Right ventricle myocardium inferior (tissue), 1 donor: ENCODE results near the gene AP5B1. TPM values are rescaled to one million over a fixed set of nuclear protein-coding genes. Genes with fewer than 3 reads are reported as not detected.
"Not testable (repeated sequence)": the region's sequence is repeated elsewhere in the genome, so short reads cannot be mapped to it uniquely, and the experiment has no call there.

Experiments
- ATAC-seq: fragments of 200-7000 bp; cut with Tn5 transposase; one replicate; pipeline ENCODE4 v1.9.1; 2020; ENCODE audit warnings: mild to moderate bottlenecking, moderate library complexity
- DNase-seq: peaks from one replicate; pipeline ENCODE4 v3.0.0; 2021; ENCODE audit errors: missing footprints
- intact Hi-C: fragments of 100-400 bp; cut with DNase I; formaldehyde crosslinking; loops from one replicate; pipeline ENCODE4 v1.11.0; 2022
- total RNA-seq: library from RNA; stranded (reverse); fragmentation: NEBNext Ultra II Directional; extraction: Animal tissue kit (Norgen Biotek cat#: 25700); gene quantifications from one replicate; pipeline ENCODE4 v1.2.1, GENCODE V29; 2021
- donor health status: DM: no; HTN: yes; CAD: no; lungs with severe emphysema.

Gene AP5B1
- total RNA-seq, 1 donor from 2014 or later: 6.1 TPM

- intact Hi-C loops: no loop called here
- no peak for ATAC-seq
- no peak for DNase-seq
Observed at GRCh38 chr11:65774525-65775306, 6.1 kb downstream of the AP5B1 start.

DNA sequence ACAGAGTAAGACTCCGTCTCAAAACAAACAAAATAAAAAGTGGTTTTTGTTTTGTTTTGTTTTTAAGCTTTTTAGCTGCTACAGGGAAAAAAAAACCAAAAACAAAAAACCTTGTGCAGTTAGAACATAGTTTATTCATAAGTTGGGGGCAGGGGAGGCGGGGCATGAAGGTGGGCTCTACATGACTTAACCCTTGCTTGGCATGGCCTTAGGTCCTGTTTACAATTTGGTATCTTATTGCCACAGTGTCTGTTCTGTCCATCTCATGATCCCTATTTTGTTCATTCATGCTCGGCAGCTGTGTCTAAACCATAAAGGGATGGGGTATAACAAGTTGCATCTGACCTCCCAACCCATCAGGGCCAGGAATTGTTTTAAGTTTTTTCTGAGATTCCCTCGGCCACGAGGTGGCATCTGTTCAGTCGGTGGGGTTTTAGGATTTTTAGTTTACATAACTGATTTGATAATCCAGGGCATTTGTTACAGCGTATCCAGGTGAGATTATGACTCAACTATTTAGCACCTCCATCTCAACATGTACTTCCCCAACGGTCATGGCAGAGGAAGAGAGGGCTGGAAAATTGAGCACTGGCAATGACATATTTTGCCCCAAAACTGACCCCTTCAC, 6.9 kb downstream of the AP5B1 start:
- intact Hi-C loops: no loop called here
- DNase-seq (no peak), ATAC-seq (no peak)

DNA sequence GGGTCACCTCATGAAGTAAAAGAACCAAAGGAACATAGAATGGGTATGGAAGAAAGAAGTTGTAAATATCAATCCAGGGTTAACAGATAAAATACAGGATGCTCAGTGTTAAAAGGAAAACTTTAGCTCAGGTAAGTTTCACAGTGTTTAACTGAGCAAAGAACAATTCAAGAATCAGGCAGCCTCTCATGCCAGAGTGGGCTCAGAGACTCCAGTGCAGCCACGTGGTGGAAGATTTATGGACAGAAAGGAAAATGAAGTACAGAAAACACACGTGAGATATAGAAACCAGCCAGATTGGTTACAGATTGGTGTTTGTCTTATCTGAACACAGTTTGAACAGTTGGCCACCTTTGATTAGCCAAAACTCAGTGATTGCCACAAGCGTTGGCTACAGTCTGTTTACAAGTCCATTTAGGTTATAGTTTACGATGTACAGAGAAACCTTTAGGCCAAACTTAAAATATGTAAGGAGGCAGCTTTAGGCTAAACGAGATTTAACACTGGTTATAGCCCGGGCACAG, 9.1 kb downstream of the AP5B1 start:
- intact Hi-C loops: no loop called here
- DNase-seq (no peak), ATAC-seq (no peak)

- intact Hi-C loops: no loop called here
- ATAC-seq: no peak
- DNase-seq: no peak
Observed at GRCh38 chr11:65770951-65771567, 9.7 kb downstream of the AP5B1 start.

- DNase-seq, ATAC-seq, intact Hi-C loops: not testable (repeated sequence)
Observed at GRCh38 chr11:65767806-65768205, 13.0 kb downstream of the AP5B1 start.

DNA sequence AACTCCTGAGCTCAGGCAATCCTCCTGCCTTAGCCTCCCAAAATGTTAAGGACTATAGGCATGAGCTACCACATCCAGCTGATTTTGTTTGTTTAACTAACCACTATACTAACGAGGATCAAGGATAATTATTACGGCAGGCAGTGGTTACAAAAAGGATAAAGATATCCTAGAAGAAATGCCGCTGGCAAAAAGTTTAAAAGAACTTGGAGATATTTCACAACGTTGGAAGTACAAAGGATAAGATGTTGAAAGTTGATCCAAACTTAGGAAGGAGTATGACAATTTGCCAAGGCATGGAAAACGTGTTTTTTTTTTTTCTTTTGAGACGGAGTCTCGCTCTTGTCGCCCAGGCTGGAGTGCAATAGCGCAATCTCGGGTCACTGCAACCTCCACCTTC, 13.4 kb downstream of the AP5B1 start:
- intact Hi-C loops: no loop called here
- DNase-seq (no peak), ATAC-seq (no peak)

GRCh38 chr11:65766535-65766934, 14.2 kb downstream of the AP5B1 start:
- intact Hi-C loops: no loop called here
- DNase-seq (no peak), ATAC-seq (no peak)

GRCh38 chr11:65764434-65764833, 16.3 kb downstream of the AP5B1 start:
- intact Hi-C loops: no loop called here
- no peak for DNase-seq
- no peak for ATAC-seq

- ATAC-seq, DNase-seq, intact Hi-C loops: not testable (repeated sequence)
Observed at GRCh38 chr11:65762816-65763215, 18.0 kb downstream of the AP5B1 start.

DNA sequence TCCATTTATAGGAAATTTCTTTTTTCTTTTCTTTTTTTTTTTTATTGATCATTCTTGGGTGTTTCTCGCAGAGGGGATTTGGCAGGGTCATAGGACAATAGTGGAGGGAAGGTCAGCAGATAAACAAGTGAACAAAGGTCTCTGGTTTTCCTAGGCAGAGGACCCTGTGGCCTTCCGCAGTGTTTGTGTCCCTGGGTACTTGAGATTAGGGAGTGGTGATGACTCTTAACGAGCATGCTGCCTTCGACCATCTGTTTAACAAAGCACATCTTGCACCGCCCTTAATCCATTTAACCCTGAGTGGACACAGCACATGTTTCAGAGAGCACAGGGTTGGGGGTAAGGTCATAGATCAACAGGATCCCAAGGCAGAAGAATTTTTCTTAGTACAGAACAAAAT, 18.6 kb downstream of the AP5B1 start:
- intact Hi-C loops, ATAC-seq, DNase-seq: not testable (repeated sequence)

- ATAC-seq (no peak), DNase-seq (no peak)
- intact Hi-C loops: no loop called here
Observed at GRCh38 chr11:65745049-65745448, 35.7 kb downstream of the AP5B1 start.

- DNase-seq: no peak
- intact Hi-C loops: no loop called here
- ATAC-seq: no peak
Observed at GRCh38 chr11:65744699-65745042, 36.1 kb downstream of the AP5B1 start.

DNA sequence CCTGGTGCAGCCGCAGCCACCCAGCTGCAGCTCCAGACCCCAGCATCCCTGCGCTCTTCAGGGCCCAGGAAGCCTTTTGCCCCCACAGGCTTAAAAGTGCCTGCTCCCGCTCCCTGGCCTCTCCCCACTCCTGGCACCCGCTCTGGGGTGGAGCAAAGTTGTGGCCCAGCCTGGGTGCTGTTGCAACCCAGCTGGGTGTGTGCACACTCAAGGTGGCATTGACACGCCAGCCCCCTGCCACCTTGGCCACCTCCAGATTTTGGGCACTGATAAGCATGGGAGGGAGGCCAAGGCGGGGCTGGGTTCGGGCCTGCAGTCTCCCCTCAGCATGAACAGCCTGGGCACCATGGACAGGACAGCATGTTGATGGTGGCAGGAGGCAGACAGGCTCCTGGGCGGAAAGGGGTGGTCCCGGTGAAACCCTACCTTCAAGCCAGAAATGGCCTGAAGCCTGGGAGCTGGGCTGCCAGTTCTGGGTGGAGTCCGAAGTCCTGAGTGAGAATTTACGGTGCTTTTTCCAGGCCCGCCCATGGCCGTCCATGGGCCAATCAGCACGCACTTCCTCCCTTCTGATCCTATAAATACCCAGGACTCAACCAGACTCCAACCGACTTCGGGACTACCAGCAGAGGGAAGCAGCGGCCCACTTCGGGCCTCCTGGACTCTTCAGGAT, 36.6 kb downstream of the AP5B1 start:
- peak; percentile 37 for ATAC-seq
- intact Hi-C loops: no loop called here
- no peak for DNase-seq

- DNase-seq (no peak), ATAC-seq (no peak)
- intact Hi-C loops: no loop called here
Observed at GRCh38 chr11:65743681-65744025, 37.1 kb downstream of the AP5B1 start.

DNA sequence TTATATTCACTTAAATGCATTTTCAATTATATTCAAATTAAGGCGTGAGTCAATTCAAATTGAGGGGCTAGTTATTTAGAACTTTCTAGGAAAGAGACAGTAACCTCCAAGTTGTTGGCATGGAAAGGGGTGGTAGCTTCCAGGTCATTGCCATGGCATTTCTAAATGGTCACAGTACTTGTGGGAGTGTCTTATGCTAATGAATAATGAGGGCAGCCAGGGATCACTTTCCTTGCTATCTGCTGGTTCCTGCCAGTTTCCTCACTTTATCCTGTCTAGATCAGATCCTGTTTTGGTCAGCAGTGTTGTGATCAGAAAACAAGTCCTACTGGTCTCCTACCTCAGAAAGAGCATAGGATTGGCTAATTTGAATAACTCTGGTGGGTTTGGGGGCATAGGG, 38.4 kb downstream of the AP5B1 start:
- ATAC-seq: no peak
- DNase-seq: no peak
- intact Hi-C loops: no loop called here

DNA sequence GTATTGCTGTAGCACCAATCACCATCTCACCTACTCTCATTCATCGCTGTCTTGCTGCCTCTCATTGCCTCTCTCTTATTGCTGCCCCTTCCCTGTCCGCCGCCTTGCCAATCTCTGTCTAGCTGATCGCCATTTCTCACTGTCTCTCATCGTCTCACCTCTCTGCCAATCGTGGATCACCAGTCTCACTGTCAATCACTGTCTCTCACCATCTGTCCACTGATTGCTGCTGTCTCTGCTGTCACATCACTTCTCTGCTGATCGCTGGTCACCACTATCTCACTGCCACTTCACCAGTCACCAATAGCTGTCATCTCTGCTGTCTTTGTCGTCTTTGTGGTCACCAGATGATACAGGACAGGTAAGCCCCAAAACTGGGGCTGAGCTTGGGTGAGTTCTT, 39.6 kb downstream of the AP5B1 start:
- intact Hi-C loops: no loop called here
- ATAC-seq (no peak), DNase-seq (no peak)

DNA sequence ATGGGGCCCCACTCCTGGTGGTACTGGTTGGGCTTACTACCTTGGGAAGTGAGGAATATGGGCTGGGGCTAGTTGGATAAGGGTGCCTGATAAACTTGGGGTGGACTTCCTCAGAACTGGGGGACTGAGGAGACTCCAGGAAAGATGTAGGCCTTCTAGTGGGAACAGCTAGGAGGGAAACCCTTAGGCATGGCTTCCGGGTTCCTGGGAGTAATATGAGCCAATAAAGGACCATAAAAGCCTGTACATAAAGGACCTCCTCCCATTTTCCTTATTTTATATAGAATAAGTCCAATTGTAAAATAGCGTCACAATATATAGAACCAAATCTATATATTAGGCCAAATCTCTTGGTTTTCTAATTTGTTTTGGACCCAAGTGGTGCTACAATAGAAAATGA, 41.8 kb downstream of the AP5B1 start:
- ATAC-seq: no peak
- DNase-seq: no peak
- intact Hi-C loops: no loop called here

- intact Hi-C loops: no loop called here
Observed at GRCh38 chr11:65736810-65737209, 44.0 kb downstream of the AP5B1 start.

DNA sequence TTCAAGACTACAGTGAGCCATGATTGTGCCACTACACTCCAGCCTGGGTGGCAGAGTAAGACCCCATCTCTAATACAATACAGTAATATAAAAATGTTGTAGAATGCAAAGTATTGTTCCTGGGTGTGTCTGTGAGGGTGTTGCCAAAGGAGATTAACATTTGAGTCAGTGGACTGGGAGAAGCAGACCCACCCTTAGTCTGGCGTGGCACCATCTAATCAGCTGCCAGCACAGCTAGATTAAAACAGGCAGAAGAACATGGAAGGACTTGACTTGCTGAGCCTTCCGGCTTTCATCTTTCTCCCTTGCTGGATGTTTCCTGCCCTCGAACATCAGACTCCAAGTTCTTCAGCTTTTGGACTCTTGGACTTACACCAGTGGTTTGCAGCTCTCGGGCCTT, 45.7 kb downstream of the AP5B1 start:
- ATAC-seq, DNase-seq, intact Hi-C loops: not testable (repeated sequence)

More at GRCh38 chr11:65736810-65737209, 44.0 kb downstream of the AP5B1 start:
- DNase-seq (no peak), ATAC-seq (no peak)
